Skin epidermis (tissue), 12 donors: ENCODE results near the gene PLAGL2.

Source experiments
- H3K27ac ChIP-seq, 21 experiments: fragments of 200-600 bp; sonication (generic) in 11 of 21; one replicate each; pipeline ENCODE4 v1.5.0; 2020; ENCODE audit warnings: mild to moderate bottlenecking in 3 of 21, inconsistent platforms in 2 of 21, moderate library complexity in 2 of 21
- H3K4me3 ChIP-seq, 7 experiments: fragments of 200-600 bp; sonication (generic) in 2 of 7; one replicate each; pipeline ENCODE4 v1.5.0; 2020; ENCODE audit warnings: inconsistent platforms in 2 of 7, mild to moderate bottlenecking in 2 of 7, moderate library complexity in 1 of 7

The PLAGL2 gene

GRCh38 chr20:32232326-32232886, 24.9 kb upstream of the PLAGL2 start:
- H3K27ac ChIP-seq, result peak overlapping the region in 7 of 21 experiments; percentile 19 to 77 (median 53)
- H3K4me3 ChIP-seq, result no peak overlapping the region

- no peak overlapping the region for H3K4me3 ChIP-seq
- H3K27ac ChIP-seq, result peak overlapping the region in 8 of 21 experiments; percentile 10 to 77 (median 48)
These were observed 24.3 kb upstream of the PLAGL2 start for GRCh38 chr20:32231847-32232246.

GRCh38 chr20:32231245-32231644, 23.7 kb upstream of the PLAGL2 start:
- H3K27ac ChIP-seq, result peak overlapping the region in 5 of 21 experiments; percentile 10 to 77 (median 56)
- no peak overlapping the region for H3K4me3 ChIP-seq

GRCh38 chr20:32230707-32231106, 23.2 kb upstream of the PLAGL2 start:
- no peak overlapping the region for H3K27ac ChIP-seq
- H3K4me3 ChIP-seq, result no peak overlapping the region

GRCh38 chr20:32229251-32229747, 21.8 kb upstream of the PLAGL2 start:
- Histone ChIP-seq H3K27ac (no peak overlapping the region), H3K4me3 (no peak overlapping the region)

- Histone ChIP-seq H3K27ac (peak overlapping the region in 1 of 21 experiments; percentile 26), H3K4me3 (no peak overlapping the region)
These were observed 20.5 kb upstream of the PLAGL2 start for GRCh38 chr20:32227744-32228688.

GRCh38 chr20:32227306-32227705, 19.8 kb upstream of the PLAGL2 start:
- Histone ChIP-seq H3K27ac (peak overlapping the region in 1 of 21 experiments; percentile 26), H3K4me3 (no peak overlapping the region)

GRCh38 chr20:32226391-32226790, 18.8 kb upstream of the PLAGL2 start:
- no peak overlapping the region for H3K4me3 ChIP-seq
- H3K27ac ChIP-seq, result no peak overlapping the region

- Histone ChIP-seq H3K4me3 (no peak overlapping the region), H3K27ac (no peak overlapping the region)
These were observed 16.9 kb upstream of the PLAGL2 start for GRCh38 chr20:32224463-32224862.

- Histone ChIP-seq H3K27ac (no peak overlapping the region), H3K4me3 (no peak overlapping the region)
These were observed 10.8 kb upstream of the PLAGL2 start for GRCh38 chr20:32218156-32218900.

GRCh38 chr20:32216179-32217142, 8.9 kb upstream of the PLAGL2 start:
- H3K27ac ChIP-seq, result no peak overlapping the region
- no peak overlapping the region for H3K4me3 ChIP-seq

GRCh38 chr20:32215729-32216128, 8.2 kb upstream of the PLAGL2 start:
- Histone ChIP-seq H3K27ac (no peak overlapping the region), H3K4me3 (no peak overlapping the region)

GRCh38 chr20:32215147-32215546, 7.6 kb upstream of the PLAGL2 start:
- no peak overlapping the region for H3K4me3 ChIP-seq
- H3K27ac ChIP-seq, result no peak overlapping the region

GRCh38 chr20:32213870-32214269, 6.3 kb upstream of the PLAGL2 start:
- H3K4me3 ChIP-seq, result no peak overlapping the region
- no peak overlapping the region for H3K27ac ChIP-seq

GRCh38 chr20:32209850-32210605, 2.5 kb upstream of the PLAGL2 start:
- Histone ChIP-seq H3K27ac (peak overlapping the region in 2 of 21 experiments; percentile 10 to 97), H3K4me3 (no peak overlapping the region)

GRCh38 chr20:32208499-32209154, 1.1 kb upstream of the PLAGL2 start:
- peak overlapping the region in 16 of 21 experiments; percentile 86 to 99 (median 96) for H3K27ac ChIP-seq
- peak overlapping the region; percentile 73 to 100 (median 95) for H3K4me3 ChIP-seq

GRCh38 chr20:32206760-32207625, 550 bp downstream of the PLAGL2 start:
- peak overlapping the region; percentile 83 to 99 (median 96) for H3K27ac ChIP-seq
- H3K4me3 ChIP-seq, result peak overlapping the region; percentile 73 to 100 (median 95)
